ENCODE measurements around the gene TMEM184B. TPM values are rescaled to one million over a fixed set of nuclear protein-coding genes. Genes with fewer than 3 reads are reported as not detected.

The TMEM184B gene
- polyA plus RNA-seq, 1 donor (not counting 4 experiments of a cell fraction or from before 2014, with no cell fraction given), result 18.8 TPM

GRCh38 chr22:38204784-38205183, 68.0 kb downstream of the TMEM184B start:
- Histone ChIP-seq H3K4me3 (ENCODE audit: control insufficient read depth in 2 of 3, extremely low read depth in 1 of 3, insufficient read depth in 2 of 3, low read depth in 1 of 3, low read length in 3 of 3) (no peak overlapping the region), H3K27ac (ENCODE audit: control insufficient read depth, insufficient read depth, low read length) (no peak overlapping the region), H3K36me3 (ENCODE audit: control insufficient read depth in 2 of 2, extremely low read depth in 1 of 2, insufficient read depth in 2 of 2, low read length in 2 of 2) (peaks cover 7 to 13% of the 10 kb centered on the region in 2 experiments), H3K9me3 (ENCODE audit: control insufficient read depth, low read depth, low read length) (no peaks in the 10 kb centered on the region), H4K20me1 (ENCODE audit: control insufficient read depth, extremely low read depth, insufficient read depth, low read length) (peaks cover 13% of the 10 kb centered on the region), H3K4me2 (ENCODE audit: control insufficient read depth, extremely low read depth, insufficient read depth, low read depth, low read length) (no peak overlapping the region), H2AFZ (ENCODE audit: control insufficient read depth, low read length) (no peak overlapping the region), H3K9ac (ENCODE audit: control insufficient read depth, extremely low read depth, insufficient read depth, low read length) (no peak overlapping the region), H3K79me2 (ENCODE audit: control insufficient read depth, insufficient read depth, low read length) (peaks cover 63% of the 10 kb centered on the region), H3K27me3 (ENCODE audit: control insufficient read depth, extremely low read depth, insufficient read depth, low read length) (no peaks in the 10 kb centered on the region), H3K4me1 (ENCODE audit: control insufficient read depth, extremely low read depth, insufficient read depth, low read length) (peaks cover 16% of the 10 kb centered on the region), H3K9me1 (ENCODE audit: control insufficient read depth, extremely low read depth, insufficient read depth, low read length) (no peaks in the 10 kb centered on the region)
- DNase-seq (ENCODE audit: low read depth, low spot score) (no peak), FAIRE-seq (no peak)
- dilution Hi-C loops (cut with MboI; ENCODE audit: extremely low pct_ligation_motif_present, low sequenced_read_pairs), result no loop called here
- TF ChIP-seq, protein P1, sequence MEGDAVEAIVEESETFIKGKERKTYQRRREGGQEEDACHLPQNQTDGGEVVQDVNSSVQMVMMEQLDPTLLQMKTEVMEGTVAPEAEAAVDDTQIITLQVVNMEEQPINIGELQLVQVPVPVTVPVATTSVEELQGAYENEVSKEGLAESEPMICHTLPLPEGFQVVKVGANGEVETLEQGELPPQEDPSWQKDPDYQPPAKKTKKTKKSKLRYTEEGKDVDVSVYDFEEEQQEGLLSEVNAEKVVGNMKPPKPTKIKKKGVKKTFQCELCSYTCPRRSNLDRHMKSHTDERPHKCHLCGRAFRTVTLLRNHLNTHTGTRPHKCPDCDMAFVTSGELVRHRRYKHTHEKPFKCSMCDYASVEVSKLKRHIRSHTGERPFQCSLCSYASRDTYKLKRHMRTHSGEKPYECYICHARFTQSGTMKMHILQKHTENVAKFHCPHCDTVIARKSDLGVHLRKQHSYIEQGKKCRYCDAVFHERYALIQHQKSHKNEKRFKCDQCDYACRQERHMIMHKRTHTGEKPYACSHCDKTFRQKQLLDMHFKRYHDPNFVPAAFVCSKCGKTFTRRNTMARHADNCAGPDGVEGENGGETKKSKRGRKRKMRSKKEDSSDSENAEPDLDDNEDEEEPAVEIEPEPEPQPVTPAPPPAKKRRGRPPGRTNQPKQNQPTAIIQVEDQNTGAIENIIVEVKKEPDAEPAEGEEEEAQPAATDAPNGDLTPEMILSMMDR (optimal IDR thresholded peaks at IDR 0.05 in 1 of 3, IDR thresholded peaks at IDR 0.05 in 1 of 3, conservative IDR thresholded peaks at IDR 0.05 in 1 of 3; ENCODE audit: extremely low read depth in 1 of 3, insufficient read depth in 2 of 3, low read length in 3 of 3), result no peak
- TF ChIP-seq EZH2 (IDR thresholded peaks at IDR 0.05; ENCODE audit: low read length), result no peak

GRCh38 chr22:38203855-38204514, 68.8 kb downstream of the TMEM184B start:
- Histone ChIP-seq H3K27me3 (ENCODE audit: control insufficient read depth, extremely low read depth, insufficient read depth, low read length) (no peaks in the 10 kb centered on the region), H3K4me1 (ENCODE audit: control insufficient read depth, extremely low read depth, insufficient read depth, low read length) (peaks cover 16% of the 10 kb centered on the region), H3K36me3 (ENCODE audit: control insufficient read depth in 2 of 2, extremely low read depth in 1 of 2, insufficient read depth in 2 of 2, low read length in 2 of 2) (peaks cover 5 to 11% of the 10 kb centered on the region in 2 experiments), H3K79me2 (ENCODE audit: control insufficient read depth, insufficient read depth, low read length) (peaks cover 58% of the 10 kb centered on the region), H4K20me1 (ENCODE audit: control insufficient read depth, extremely low read depth, insufficient read depth, low read length) (peaks cover 13% of the 10 kb centered on the region), H3K4me2 (ENCODE audit: control insufficient read depth, extremely low read depth, insufficient read depth, low read depth, low read length) (peak overlapping the region; percentile 92), H3K27ac (ENCODE audit: control insufficient read depth, insufficient read depth, low read length) (no peak overlapping the region), H3K9me3 (ENCODE audit: control insufficient read depth, low read depth, low read length) (no peaks in the 10 kb centered on the region), H3K4me3 (ENCODE audit: control insufficient read depth in 2 of 3, extremely low read depth in 1 of 3, insufficient read depth in 2 of 3, low read depth in 1 of 3, low read length in 3 of 3) (peak overlapping the region; percentile 93 to 97 (median 95)), H3K9me1 (ENCODE audit: control insufficient read depth, extremely low read depth, insufficient read depth, low read length) (no peaks in the 10 kb centered on the region), H2AFZ (ENCODE audit: control insufficient read depth, low read length) (no peak overlapping the region), H3K9ac (ENCODE audit: control insufficient read depth, extremely low read depth, insufficient read depth, low read length) (peak overlapping the region; percentile 95)
- DNase-seq (ENCODE audit: low read depth, low spot score) (no peak), FAIRE-seq (peak; percentile 32)
- dilution Hi-C loops (cut with MboI; ENCODE audit: extremely low pct_ligation_motif_present, low sequenced_read_pairs), result no loop called here
- TF ChIP-seq, protein P1 (optimal IDR thresholded peaks at IDR 0.05 in 1 of 3, IDR thresholded peaks at IDR 0.05 in 1 of 3, conservative IDR thresholded peaks at IDR 0.05 in 1 of 3; ENCODE audit: extremely low read depth in 1 of 3, insufficient read depth in 2 of 3, low read length in 3 of 3), result no peak
- no peak for TF ChIP-seq EZH2 (IDR thresholded peaks at IDR 0.05; ENCODE audit: low read length)

Measured in keratinocyte (primary cell).